WERI-Rb-1 (cell line): ENCODE results near the gene STEAP1B.

ENCODE experiments used
- DNase-seq: peaks from one replicate; pipeline ENCODE4 v3.0.0-alpha.2; 2020
- H3K27ac ChIP-seq: fragments of 250-450 bp; sonication (Bioruptor Pico); 2 replicates; pipeline ENCODE4 v1.5.1; 2020; ENCODE audit warnings: mild to moderate bottlenecking, moderate library complexity
- H3K27me3 ChIP-seq: fragments of 250-450 bp; sonication (Bioruptor Pico); 2 replicates; pipeline ENCODE4 v1.5.1; 2021; ENCODE audit warnings: mild to moderate bottlenecking, low read depth, moderate library complexity; ENCODE audit not compliant: insufficient read depth, severe bottlenecking
- H3K36me3 ChIP-seq: fragments of 250-450 bp; sonication (Bioruptor Pico); 2 replicates; pipeline ENCODE4 v1.5.1; 2020; ENCODE audit warnings: mild to moderate bottlenecking, moderate library complexity
- H3K4me3 ChIP-seq: 2 replicates; pipeline ENCODE4 v1.5.1; 2011; ENCODE audit warnings: low read depth, mild to moderate bottlenecking, control low read depth, low read length
- H3K9me3 ChIP-seq: fragments of 250-450 bp; sonication (Bioruptor Pico); 2 replicates; pipeline ENCODE4 v1.5.1; 2021; ENCODE audit warnings: mild to moderate bottlenecking, moderate library complexity; ENCODE audit not compliant: severe bottlenecking
- CTCF ChIP-seq: IDR thresholded peaks from 2 replicates; pipeline ENCODE4 v1.5.1; 2011; ENCODE audit warnings: low read depth, mild to moderate bottlenecking, control low read depth, inconsistent platforms, low read length

The STEAP1B gene

GRCh38 chr7:22399546-22399945 lies 100.4 kb downstream of the STEAP1B start:
- Histone ChIP-seq H3K36me3 (no peaks in the 10 kb centered on the region), H3K9me3 (no peaks in the 10 kb centered on the region), H3K27ac (no peak overlapping the region), H3K4me3 (no peak overlapping the region), H3K27me3 (no peaks in the 10 kb centered on the region)
- DNase-seq, result no peak
- no peak for TF ChIP-seq CTCF

GRCh38 chr7:22399091-22399490 lies 100.9 kb downstream of the STEAP1B start:
- Histone ChIP-seq H3K9me3 (no peaks in the 10 kb centered on the region), H3K36me3 (no peaks in the 10 kb centered on the region), H3K27ac (no peak overlapping the region), H3K27me3 (no peaks in the 10 kb centered on the region), H3K4me3 (no peak overlapping the region)
- no peak for DNase-seq
- no peak for TF ChIP-seq CTCF

- Histone ChIP-seq H3K4me3 (no peak overlapping the region), H3K36me3 (no peaks in the 10 kb centered on the region), H3K9me3 (no peaks in the 10 kb centered on the region), H3K27ac (no peak overlapping the region), H3K27me3 (no peaks in the 10 kb centered on the region)
- TF ChIP-seq CTCF, result no peak
- peak; percentile 22 for DNase-seq
These were observed 102.0 kb downstream of the STEAP1B start for GRCh38 chr7:22397981-22398380.

GRCh38 chr7:22395222-22395621 lies 104.8 kb downstream of the STEAP1B start:
- H3K4me3 ChIP-seq, result no peak overlapping the region
- no peak overlapping the region for H3K27ac ChIP-seq
- TF ChIP-seq CTCF, result no peak
- H3K27me3 ChIP-seq, result no peaks in the 10 kb centered on the region
- no peak for DNase-seq
- H3K9me3 ChIP-seq, result no peaks in the 10 kb centered on the region
- H3K36me3 ChIP-seq, result no peaks in the 10 kb centered on the region

GRCh38 chr7:22394739-22395138 lies 105.2 kb downstream of the STEAP1B start:
- Histone ChIP-seq H3K27me3 (no peaks in the 10 kb centered on the region), H3K36me3 (no peaks in the 10 kb centered on the region), H3K4me3 (no peak overlapping the region), H3K27ac (no peak overlapping the region), H3K9me3 (no peaks in the 10 kb centered on the region)
- DNase-seq, result no peak
- no peak for TF ChIP-seq CTCF
